Neural progenitor cell (in vitro differentiated cells): ENCODE results near the gene CERS1.

Experiments used
- CTCF ChIP-seq: fragments of 200-600 bp; sonication (generic); IDR thresholded peaks from 2 replicates; pipeline ENCODE4 v1.5.1; 2017; ENCODE audit warnings: antibody characterized with exemption, mild to moderate bottlenecking
- EZH2 ChIP-seq: fragments of 200-600 bp; sonication (generic); IDR thresholded peaks from 2 replicates; pipeline ENCODE4 v1.6.1; 2017; ENCODE audit warnings: antibody characterized with exemption, mild to moderate bottlenecking, moderate library complexity
- EZH2phosphoT487 ChIP-seq: fragments of 200-600 bp; sonication (generic); IDR thresholded peaks from 2 replicates; pipeline ENCODE4 v1.6.1; 2017; ENCODE audit warnings: antibody characterized with exemption

DNA sequence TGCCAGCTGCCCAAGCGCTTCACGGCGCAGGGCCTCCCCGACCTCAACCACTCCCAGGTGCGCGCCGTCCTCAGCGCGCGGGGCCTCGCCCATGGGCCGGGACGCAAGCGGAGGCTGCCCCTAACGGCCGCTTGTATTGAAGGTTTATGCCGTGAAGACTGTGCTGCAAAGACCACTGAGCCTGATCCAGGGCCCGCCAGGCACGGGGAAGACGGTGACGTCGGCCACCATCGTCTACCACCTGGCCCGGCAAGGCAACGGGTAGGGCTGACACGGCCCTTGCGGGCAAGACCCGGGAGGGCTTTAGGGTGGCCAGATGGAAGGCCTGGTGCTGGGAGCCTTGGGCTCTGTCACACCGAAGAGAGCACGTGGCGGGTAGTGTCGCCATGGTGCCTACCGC lies 41.0 kb downstream of the CERS1 start:
- TF ChIP-seq CTCF (no peak), EZH2 (no peak), EZH2phosphoT487 (no peak)
